HG03066 (cell line): ENCODE measurements around the gene OR8S1.
"Not testable (repeated sequence)": the region's sequence is repeated elsewhere in the genome, so short reads cannot be mapped to it uniquely, and the experiment has no call there.

ENCODE experiments used
- ATAC-seq: cut with Tn5 transposase; IDR thresholded peaks from one replicate; pipeline ENCODE4 v1.9.1; 2021; ENCODE audit warnings: low read depth; ENCODE audit not compliant: unreplicated experiment

The OR8S1 gene

GRCh38 chr12:48553666-48554343 is 28.4 kb downstream of the OR8S1 start:
- not testable (repeated sequence) for ATAC-seq

- ATAC-seq, result no peak
These were observed 31.2 kb downstream of the OR8S1 start for GRCh38 chr12:48556631-48557030.

- ATAC-seq, result no peak
These were observed 32.5 kb downstream of the OR8S1 start for GRCh38 chr12:48557919-48558318.

GRCh38 chr12:48567731-48568130 is 42.3 kb downstream of the OR8S1 start:
- no peak for ATAC-seq

- ATAC-seq, result no peak
These were observed 44.5 kb downstream of the OR8S1 start, which contains the start of gene LALBA for GRCh38 chr12:48569946-48570345. Gene LALBA, minus strand, starts transcription at chr12:48570046. Its CDS starts 26 bp downstream, at chr12:48570020.

GRCh38 chr12:48572326-48572725 is 46.9 kb downstream of the OR8S1 start:
- no peak for ATAC-seq
